ENCODE data around the gene RPGRIP1L. TPM values are rescaled to one million over a fixed set of nuclear protein-coding genes. Genes with fewer than 3 reads are reported as not detected.

Gene RPGRIP1L
- total and polyA plus RNA-seq, 2 of the 8 experiments (the other 6 are each of a cell fraction or from before 2014, with no cell fraction given), result 4.0 to 13.7 TPM

- Histone ChIP-seq H3K79me2 (ENCODE audit: control insufficient read depth in 1 of 2, insufficient read depth in 2 of 2, low read length in 2 of 2) (peaks cover 0 to 20% of the 10 kb centered on the region in 2 experiments; a peak in 2 of 4 replicates), H3K36me3 (ENCODE audit: control insufficient read depth in 2 of 4, insufficient read depth in 4 of 4, low read length in 3 of 4) (no peaks in the 10 kb centered on the region), H4K20me1 (replicated peaks in 1 of 2; ENCODE audit: control insufficient read depth in 1 of 2, insufficient read depth in 2 of 2, low read length in 2 of 2) (no peaks in the 10 kb centered on the region), H3K4me2 (ENCODE audit: insufficient read depth in 1 of 2, low read depth in 2 of 2, low read length in 2 of 2) (no peak overlapping the region), H2AFZ (ENCODE audit: low read length) (no peak overlapping the region), H4K91ac (replicated peaks; ENCODE audit: insufficient read length, low read length) (no peak overlapping the region), H4K8ac (ENCODE audit: extremely low read depth, insufficient read depth, low read length) (no peak overlapping the region), H2BK5ac (ENCODE audit: low read depth, low read length) (no peak overlapping the region), H3K27me3 (replicated peaks in 1 of 4; ENCODE audit: control insufficient read depth in 3 of 4, extremely low read depth in 1 of 4, insufficient read depth in 3 of 4, low read length in 3 of 4) (no peaks in the 10 kb centered on the region), H3K4me3 (ENCODE audit: extremely low read depth in 1 of 4, insufficient read depth in 2 of 4, low read depth in 3 of 4, low read length in 4 of 4) (no peak overlapping the region), H2BK120ac (replicated peaks; ENCODE audit: low read depth, low read length) (no peak overlapping the region), H3K4me1 (replicated peaks in 1 of 4; ENCODE audit: control insufficient read depth in 3 of 4, insufficient read depth in 4 of 4, low read length in 3 of 4) (peaks cover 0 to 7% (median 2%) of the 10 kb centered on the region in 4 experiments; a peak in 6 of 7 replicates), H2BK15ac (ENCODE audit: low read length) (no peak overlapping the region), H3K18ac (ENCODE audit: extremely low read depth, low read length) (no peak overlapping the region), H3K56ac (replicated peaks; ENCODE audit: insufficient read length, low read depth, low read length) (no peak overlapping the region), H3K4ac (replicated peaks; ENCODE audit: insufficient read length, low read depth, low read length) (no peak overlapping the region), H3K27ac (ENCODE audit: low read depth, low read length) (no peak overlapping the region), H3K9ac (replicated peaks in 1 of 4; ENCODE audit: extremely low read depth in 1 of 4, low read depth in 3 of 4, low read length in 3 of 4) (no peak overlapping the region), H3K23ac (ENCODE audit: insufficient read length) (no peak overlapping the region), H4K5ac (ENCODE audit: insufficient read length, low read depth, low read length) (no peak overlapping the region), H2BK12ac (ENCODE audit: low read depth, low read length) (no peak overlapping the region), H3K79me1 (ENCODE audit: low read depth, low read length) (no peaks in the 10 kb centered on the region; the same call in 1 of the 2 replicates), H3K23me2 (ENCODE audit: low read depth, low read length) (no peaks in the 10 kb centered on the region), H3K14ac (ENCODE audit: insufficient read length) (no peak overlapping the region), H3K9me3 (ENCODE audit: insufficient read depth in 2 of 2, low read depth in 1 of 2, low read length in 1 of 2) (no peaks in the 10 kb centered on the region), H2BK20ac (ENCODE audit: low read length) (no peak overlapping the region), H2AK5ac (ENCODE audit: low read depth, low read length) (no peak overlapping the region)
- 76% methylated on average over 3 of the region's 3 CpGs; no CpG with 5 or more reads in 1 of the 2 experiments for WGBS, 2 experiments (ENCODE audit: extremely low coverage in 1 of 2, insufficient coverage in 1 of 2, insufficient read length in 1 of 2, insufficient replicate concordance in 2 of 2, low coverage in 1 of 2, low lambda C conversion rate in 2 of 2, missing lambda C conversion rate in 1 of 2)
- CTCF ChIA-PET (ENCODE audit: partially characterized antibody), result interaction anchor here (0.6 to 5.5 kb wide), 17 partner anchors 9 to 177 kb away, joined by 3 to 48 read pairs (median 5); no protein-coding TSS in a partner anchor
- POLR2A ChIA-PET (ENCODE audit: partially characterized antibody), result no interaction called here
- TF ChIP-seq JUN (IDR thresholded peaks at IDR 0.05; ENCODE audit: low read depth, low read length) (no peak), MAFK (IDR thresholded peaks at IDR 0.05; ENCODE audit: low read depth, low read length) (no peak), RXRA (IDR thresholded peaks at IDR 0.05; ENCODE audit: insufficient read depth, low read depth, low read length) (no peak)
- DNase-seq (ENCODE audit: low read depth in 1 of 2, low spot score in 2 of 2) (no peak), FAIRE-seq (no peak)
Observed at GRCh38 chr16:53744449-53744848, 40.8 kb upstream of the RPGRIP1L start.

All from H1 (cell line).